ENCODE results near the gene C1RL. TPM values are rescaled to one million over a fixed set of nuclear protein-coding genes. Genes with fewer than 3 reads are reported as not detected.

Gene C1RL
- total RNA-seq = 100 to 1,000 TPM in 1 of 6 donors, 10 to 100 TPM in 5; 55.9 to 224 (median 82.7) TPM

DNA sequence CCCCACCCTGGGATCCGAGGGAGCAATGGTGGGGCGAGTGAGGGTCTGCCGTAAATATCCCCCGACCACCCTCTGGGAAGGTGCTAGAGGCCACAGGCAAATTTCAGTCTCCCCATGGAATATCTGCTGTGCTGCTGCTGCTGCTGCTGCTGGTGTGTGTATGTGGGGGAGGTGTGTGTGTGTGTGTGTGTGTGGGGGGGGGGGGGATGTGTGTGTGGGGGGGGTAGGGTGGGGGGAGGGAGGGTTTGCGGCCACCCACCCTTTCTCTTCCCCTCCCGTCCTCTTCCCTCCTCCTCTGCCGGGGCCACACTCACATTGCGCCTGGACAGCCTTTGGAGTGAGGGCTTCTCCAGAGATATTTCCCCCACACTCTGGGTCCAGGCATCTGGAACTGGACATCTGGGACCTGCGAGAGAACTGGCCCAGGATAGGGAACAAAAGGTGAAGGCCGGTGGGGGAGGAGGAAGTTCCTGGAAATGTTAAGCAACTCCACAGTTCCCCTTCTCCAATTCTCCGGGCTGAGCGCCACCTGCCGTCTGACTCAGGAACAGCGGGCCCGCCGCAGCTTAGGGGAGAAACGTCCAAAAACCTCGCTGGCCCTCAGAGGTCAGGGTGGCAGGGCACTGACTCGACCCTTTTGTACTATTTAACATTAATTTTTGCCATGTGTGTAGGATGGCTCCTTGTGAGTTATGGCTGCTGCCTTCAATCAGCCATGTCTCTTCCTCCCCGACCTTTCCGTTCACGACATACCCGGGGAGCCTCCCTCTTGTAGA lies at the start of gene C1RL:
Gene C1RL (minus strand): TSS at position 419 of the 776 bp plus-strand sequence. CDS start 34 bp downstream, at position 385.
- peak within 1 kb of the TSS; percentile 57 to 83 (median 73) for H3K4me3 ChIP-seq
- H3K9me3 ChIP-seq = no peaks in the 10 kb centered on the region
- peak; percentile 93 to 98 for DNase-seq
- H3K27me3 ChIP-seq = no peaks in the 10 kb centered on the region
- TF ChIP-seq CTCF (IDR thresholded peaks at IDR 0.05) (peak; percentile 96 to 99 (median 97)), EP300 (IDR thresholded peaks at IDR 0.05) (peak; percentile 6 to 90 (median 75)), POLR2A (IDR thresholded peaks at IDR 0.05) (peak in 1 of 4 donors; percentile 25), POLR2AphosphoS5 (IDR thresholded peaks at IDR 0.05) (peak; percentile 86 to 96)
- H3K36me3 ChIP-seq = peaks cover 0 to 14% (median 5%) of the 10 kb centered on the region in 4 donors
- peak; percentile 89 to 90 for ATAC-seq (ENCODE audit: low FRiP score in 2 of 2)
- H3K4me1 ChIP-seq = peaks cover 23 to 33% (median 27%) of the 10 kb centered on the region in 4 donors
- WGBS, 2 donors = 13 to 21% methylated on average over 15 to 21 of the region's 23 CpGs
- peak within 1 kb of the TSS; percentile 95 to 99 (median 96) for H3K27ac ChIP-seq

DNA sequence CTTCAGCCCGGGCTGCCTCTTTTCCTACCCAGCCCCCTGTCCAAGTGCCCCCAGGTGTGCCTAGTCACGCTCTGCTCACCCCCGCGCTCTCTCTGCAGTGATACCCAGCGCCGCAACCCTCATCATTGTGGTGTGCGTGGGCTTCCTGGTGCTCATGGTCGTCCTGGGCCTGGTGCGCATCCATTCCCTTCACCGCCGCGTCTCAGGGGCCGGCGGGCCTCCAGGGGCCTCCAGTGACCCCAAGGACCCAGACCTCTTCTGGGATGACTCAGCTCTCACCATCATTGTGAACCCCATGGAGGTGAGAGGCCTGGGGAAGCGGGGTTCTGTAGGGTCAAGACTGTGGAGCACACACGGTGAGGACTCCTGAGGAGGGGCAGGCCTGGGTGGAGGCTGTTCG lies 48.4 kb upstream of the C1RL start:
- Histone ChIP-seq H3K27me3 (no peaks in the 10 kb centered on the region), H3K9me3 (no peaks in the 10 kb centered on the region), H3K4me3 (no peak overlapping the region), H3K36me3 (peaks cover 0 to 31% (median 2%) of the 10 kb centered on the region in 4 donors), H3K4me1 (peaks cover 0 to 36% (median 11%) of the 10 kb centered on the region in 4 donors), H3K27ac (no peak overlapping the region)
- WGBS, 2 donors = 91 to 93% methylated on average over 17 of the region's 17 CpGs
- TF ChIP-seq CTCF (IDR thresholded peaks at IDR 0.05) (no peak), EP300 (IDR thresholded peaks at IDR 0.05) (no peak), POLR2A (IDR thresholded peaks at IDR 0.05) (no peak), POLR2AphosphoS5 (IDR thresholded peaks at IDR 0.05) (no peak)
- DNase-seq (peak in 1 of 2 donors; percentile 59), ATAC-seq (ENCODE audit: low FRiP score in 2 of 2) (no peak)

GRCh38 chr12:7156259-7157197 lies 47.5 kb upstream of the C1RL start:
- WGBS, 2 donors = 79 to 83% methylated on average over 16 to 23 of the region's 24 CpGs
- Histone ChIP-seq H3K9me3 (no peaks in the 10 kb centered on the region), H3K27ac (peak overlapping the region in 2 of 4 donors; percentile 42 to 56), H3K36me3 (peaks cover 0 to 34% (median 2%) of the 10 kb centered on the region in 4 donors), H3K4me1 (peaks cover 0 to 36% (median 11%) of the 10 kb centered on the region in 4 donors), H3K4me3 (peak overlapping the region in 3 of 4 donors; percentile 25 to 43 (median 36)), H3K27me3 (no peaks in the 10 kb centered on the region)
- TF ChIP-seq EP300 (IDR thresholded peaks at IDR 0.05) (no peak), CTCF (IDR thresholded peaks at IDR 0.05) (no peak), POLR2A (IDR thresholded peaks at IDR 0.05) (no peak), POLR2AphosphoS5 (IDR thresholded peaks at IDR 0.05) (no peak)
- ATAC-seq (ENCODE audit: low FRiP score in 2 of 2) = peak in 1 of 2 donors; percentile 2
- peak in 1 of 2 donors; percentile 64 for DNase-seq

GRCh38 chr12:7155471-7156034 lies 46.5 kb upstream of the C1RL start:
- peak overlapping the region; percentile 0 to 56 (median 32) for H3K27ac ChIP-seq
- peak; percentile 75 to 87 for DNase-seq
- peak; percentile 17 to 81 for ATAC-seq (ENCODE audit: low FRiP score in 2 of 2)

More at GRCh38 chr12:7155471-7156034, 46.5 kb upstream of the C1RL start:
- H3K4me1 ChIP-seq = peaks cover 0 to 36% (median 14%) of the 10 kb centered on the region in 4 donors
- 57 to 93% methylated on average over 2 to 8 of the region's 8 CpGs for WGBS, 2 donors
- peak overlapping the region in 3 of 4 donors; percentile 25 to 43 (median 36) for H3K4me3 ChIP-seq
- no peaks in the 10 kb centered on the region for H3K27me3 ChIP-seq
- peaks cover 0 to 44% (median 7%) of the 10 kb centered on the region in 4 donors for H3K36me3 ChIP-seq
- H3K9me3 ChIP-seq = no peaks in the 10 kb centered on the region
- peak in 1 of 4 donors; percentile 75 for TF ChIP-seq POLR2A (IDR thresholded peaks at IDR 0.05)
- TF ChIP-seq POLR2AphosphoS5 (IDR thresholded peaks at IDR 0.05) = peak in 1 of 2 donors; percentile 31
- TF ChIP-seq CTCF (IDR thresholded peaks at IDR 0.05) = no peak
- peak in 1 of 4 donors; percentile 27 for TF ChIP-seq EP300 (IDR thresholded peaks at IDR 0.05)
